GM12878 (cell line): ENCODE data around the gene RRAS. TPM values are rescaled to one million over a fixed set of nuclear protein-coding genes. Genes with fewer than 3 reads are reported as not detected.
"Not testable (repeated sequence)": the region's sequence is repeated elsewhere in the genome, so short reads cannot be mapped to it uniquely, and the experiment has no call there.

Experiments
- ATAC-seq: fragments of 200-7000 bp; cut with Tn5 transposase; 3 replicates; pipeline ENCODE4 v1.9.1; 2020; ENCODE audit warnings: mild to moderate bottlenecking, moderate library complexity
- BruUV-seq: library from RNA; stranded (reverse); fragments of 400-500 nt; replicated peaks from 2 replicates; lab custom pipeline; 2021; lab: Mats Ljungman, UMichigan
- CTCF ChIA-PET: fragments of 300-600 bp; sonication (Branson Sonifier 250); formaldehyde crosslinking; extraction: SDS; loops from one replicate; lab custom pipeline; 2021; ENCODE audit warnings: inconsistent platforms; lab: Yijun Ruan, JAX
- POLR2A ChIA-PET: fragments of 350-600 bp; formaldehyde crosslinking; extraction: SDS; loops from one replicate; lab custom pipeline; 2021; ENCODE audit warnings: inconsistent platforms; lab: Charles Lee
- RAD21 ChIA-PET: fragments of 300-600 bp; sonication (Branson Sonifier 250); formaldehyde crosslinking; loops from one replicate; lab custom pipeline; 2023; ENCODE audit warnings: antibody characterized with exemption; ENCODE audit not compliant: unreplicated experiment; lab: Charles Lee
- SMC1A ChIA-PET: fragments of 300-600 bp; sonication (Branson Sonifier 250); formaldehyde crosslinking; loops from one replicate; lab custom pipeline; 2023; ENCODE audit not compliant: unreplicated experiment, uncharacterized antibody; lab: Charles Lee
- DNase-seq: peaks from one replicate; pipeline ENCODE4 v3.0.0-alpha.2; 2011; ENCODE audit warnings: low read depth, low spot score
- FAIRE-seq: peaks from 3 replicates; lab custom pipeline; 2011; peaks lifted over from hg19 to GRCh38; lab: Jason Lieb, UNC
- H2AFZ ChIP-seq: 2 replicates; pipeline ENCODE4 v1.6.0; 2011; ENCODE audit warnings: low read depth, low read length, control low read depth; ENCODE audit not compliant: control insufficient read depth
- H3K27ac ChIP-seq: 2 replicates; pipeline ENCODE4 v1.5.1; 2011; ENCODE audit warnings: control low read depth; ENCODE audit not compliant: control insufficient read depth, insufficient read depth
- H3K27me3 ChIP-seq, 2 experiments: replicated peaks in 1 of 2; 2 replicates each; pipeline versions ENCODE4 v1.6.0 to v1.6.1; 2011; ENCODE audit warnings: low read length in 1 of 2; ENCODE audit not compliant: control insufficient read depth in 2 of 2, insufficient read depth in 2 of 2
- H3K36me3 ChIP-seq, 2 experiments: 2 replicates each; pipeline ENCODE4 v1.5.1; 2011; ENCODE audit warnings: low read length in 1 of 2; ENCODE audit not compliant: control insufficient read depth in 2 of 2, insufficient read depth in 2 of 2
- H3K4me1 ChIP-seq: 2 replicates; pipeline ENCODE4 v1.6.1; 2011; ENCODE audit warnings: mild to moderate bottlenecking, low read length, moderate library complexity, mixed read lengths; ENCODE audit not compliant: control insufficient read depth, insufficient read depth
- H3K4me2 ChIP-seq: 2 replicates; pipeline ENCODE4 v1.6.0; 2011; ENCODE audit warnings: control low read depth; ENCODE audit not compliant: control insufficient read depth, insufficient read depth
- H3K4me3 ChIP-seq: fragments of 200-600 bp; sonication (generic); 2 replicates; pipeline ENCODE4 v1.5.1; 2016
- H3K79me2 ChIP-seq: 2 replicates; pipeline ENCODE4 v1.6.0; 2011; ENCODE audit warnings: low read length; ENCODE audit not compliant: control insufficient read depth, insufficient read depth
- H3K9ac ChIP-seq: 2 replicates; pipeline ENCODE4 v1.8.0; 2011; ENCODE audit warnings: low read length, control low read depth, mixed read lengths; ENCODE audit not compliant: control insufficient read depth, insufficient read depth
- H3K9me3 ChIP-seq: replicated peaks from 3 replicates; pipeline ENCODE4 v1.5.1; 2011; ENCODE audit warnings: mild to moderate bottlenecking, low read length; ENCODE audit not compliant: control insufficient read depth, insufficient read depth
- H4K20me1 ChIP-seq: 2 replicates; pipeline ENCODE4 v1.6.0; 2011; ENCODE audit not compliant: control insufficient read depth, insufficient read depth
- ASH2L ChIP-seq: fragments of 300-600, 200-600 bp; sonication (generic); IDR thresholded peaks from 2 replicates; pipeline ENCODE4 v1.6.1; 2017; ENCODE audit warnings: low read depth, mild to moderate bottlenecking, borderline replicate concordance
- BCL3 ChIP-seq: IDR thresholded peaks from 2 replicates; pipeline ENCODE4 v1.6.1; 2011; ENCODE audit warnings: borderline replicate concordance, low read depth, mild to moderate bottlenecking, moderate library complexity, low read length; ENCODE audit not compliant: insufficient read depth, poor library complexity, severe bottlenecking
- EP300 ChIP-seq, 2 experiments: fragments of 150-350 bp in 1 of 2; IDR thresholded peaks; 2 replicates each; pipeline ENCODE4 v1.6.1; 2011 to 2012; ENCODE audit warnings: low read depth in 2 of 2, low read length in 2 of 2, borderline replicate concordance in 1 of 2, improper control_type of control experiment in 1 of 2, inconsistent platforms in 1 of 2; ENCODE audit not compliant: control insufficient read depth in 1 of 2
- KDM1A ChIP-seq: fragments of 200-600 bp; sonication (generic); IDR thresholded peaks from 2 replicates; pipeline ENCODE4 v1.6.1; 2016; ENCODE audit warnings: borderline replicate concordance
- MXI1 ChIP-seq: fragments of 150-350 bp; IDR thresholded peaks from 2 replicates; pipeline ENCODE4 v1.6.1; 2011; ENCODE audit warnings: low read depth, mild to moderate bottlenecking, inconsistent platforms, low read length, improper control_type of control experiment
- MYC ChIP-seq: IDR thresholded peaks from 2 replicates; pipeline ENCODE4 v1.6.1; 2011; ENCODE audit warnings: mild to moderate bottlenecking, low read length, moderate library complexity, inconsistent platforms; ENCODE audit not compliant: insufficient read depth, insufficient replicate concordance, insufficient read length, severe bottlenecking
- RAD21 ChIP-seq: IDR thresholded peaks from 2 replicates; pipeline ENCODE4 v1.6.1; 2011; ENCODE audit warnings: mild to moderate bottlenecking, low read depth, low read length, moderate library complexity; ENCODE audit not compliant: insufficient read depth
- RBBP5 ChIP-seq: fragments of 200-600 bp; sonication (generic); conservative IDR thresholded peaks from 2 replicates; pipeline ENCODE4 v1.6.1; 2016
- RFX5 ChIP-seq: IDR thresholded peaks from 2 replicates; pipeline ENCODE4 v1.6.1; 2011; ENCODE audit warnings: low read depth, low read length, improper control_type of control experiment
- SMC3 ChIP-seq: IDR thresholded peaks from 2 replicates; pipeline ENCODE4 v1.6.1; 2011; ENCODE audit warnings: low read length, improper control_type of control experiment, borderline replicate concordance
- YY1 ChIP-seq: IDR thresholded peaks from 2 replicates; pipeline ENCODE4 v1.6.1; 2011; ENCODE audit warnings: low read depth, mild to moderate bottlenecking, low read length
- ZNF622 ChIP-seq: fragments of 450-650 bp; IDR thresholded peaks from 2 replicates; pipeline ENCODE4 v1.6.1; 2017; ENCODE audit warnings: mild to moderate bottlenecking, inconsistent platforms
- ZZZ3 ChIP-seq: IDR thresholded peaks from 2 replicates; pipeline ENCODE4 v1.6.1; 2011; ENCODE audit warnings: low read depth; ENCODE audit not compliant: control insufficient read depth, insufficient read length
- WGBS: methylation state at CpG from one replicate; pipeline ENCODE4 v1.1.6; 2016; ENCODE audit warnings: low lambda C conversion rate; ENCODE audit not compliant: insufficient replicate concordance, insufficient coverage; ENCODE audit errors: missing lambda C conversion rate; 5-methylcytosine and 5-hydroxymethylcytosine counted together
- in situ Hi-C: fragments of 300-500 bp; cut with MboI; formaldehyde crosslinking; loops from 9 replicates; pipeline ENCODE4 v1.14.3; 2018; ENCODE audit warnings: mixed read lengths
- intact Hi-C: fragments of 100-400 bp; cut with micrococcal nuclease; formaldehyde crosslinking; loops from one replicate; pipeline ENCODE4 v1.14.2; 2022; ENCODE audit not compliant: unreplicated experiment
- polyA plus RNA-seq, 11 experiments: library from polyadenylated mRNA; depleted of rRNA in 4 of 11; unstranded in 6 of 11; stranded (reverse) in 5 of 11; fragments of >200 nt; fragmentation: Nextera tagmentation in 4 of 11; fragmentation: Illumina TruSeq in 1 of 11; extraction: Ambion mirVana in 4 of 11; extraction: Trizol in 1 of 11; gene quantifications; 1 replicate in 1 of 11; 2 replicates in 10 of 11; pipeline versions ENCODE4 v1.2.1 to v1.2.3, GENCODE V29; 2011 to 2016; ENCODE audit warnings: inconsistent platforms in 2 of 11, missing spikeins in 2 of 11, low read depth in 1 of 11
- total RNA-seq, 4 experiments: library from RNA; depleted of rRNA in 3 of 4; stranded (reverse); fragments of >200 nt in 3 of 4; fragmentation: Illumina TruSeq in 1 of 4; extraction: Trizol in 1 of 4; gene quantifications; 2 replicates each; pipeline versions ENCODE4 v1.2.1 to v1.2.3, GENCODE V29; 2013 to 2021

Gene RRAS
- total and polyA plus RNA-seq, 10 of the 15 experiments (the other 5 are each of a cell fraction or from before 2014, with no cell fraction given): 0.24 to 5.8 (median 1.8) TPM

DNA sequence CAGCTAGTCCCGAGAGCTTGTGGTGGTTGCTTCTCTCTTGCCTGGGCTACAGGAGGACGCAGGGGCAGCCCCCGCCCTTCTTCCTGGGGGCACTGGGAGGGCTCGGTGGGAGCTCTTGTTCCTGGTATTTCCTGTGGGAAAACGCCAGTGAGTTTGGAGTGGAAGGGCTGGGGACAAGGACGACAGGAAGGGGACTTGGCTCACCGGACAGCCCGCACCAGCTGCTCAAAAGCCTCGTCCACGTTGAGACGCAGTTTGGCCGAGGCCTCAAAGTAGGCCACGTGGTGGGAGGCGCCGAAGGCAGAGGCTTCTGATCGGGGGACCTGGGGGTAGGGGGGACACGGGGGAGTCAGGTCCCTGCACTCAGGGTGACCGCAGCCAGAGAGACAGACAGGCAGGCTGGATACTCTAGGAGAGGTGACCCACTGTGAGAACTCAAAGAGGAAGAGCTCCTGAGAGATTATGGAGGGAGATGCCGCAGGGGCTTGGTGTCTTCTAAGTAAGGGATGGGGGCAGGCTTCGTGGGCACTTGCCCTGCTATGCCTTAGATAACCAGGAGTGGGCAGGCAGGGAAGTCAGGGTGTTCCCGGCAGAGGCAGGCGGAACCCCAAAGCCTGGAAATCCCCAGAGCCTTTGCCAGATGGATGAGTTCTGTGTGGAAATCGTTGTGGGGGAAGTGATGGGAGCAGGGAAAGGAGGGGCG, 4.3 kb downstream of the RRAS start:
- no peaks in the 10 kb centered on the region for H4K20me1 ChIP-seq
- H3K4me2 ChIP-seq: no peak overlapping the region
- H3K4me3 ChIP-seq: no peak overlapping the region
- DNase-seq (no peak), FAIRE-seq (no peak), ATAC-seq (no peak)
- no peaks in the 10 kb centered on the region for H3K27me3 ChIP-seq
- H3K9me3 ChIP-seq: no peaks in the 10 kb centered on the region
- H3K27ac ChIP-seq: no peak overlapping the region
- TF ChIP-seq ASH2L (no peak), KDM1A (no peak), EP300 (IDR thresholded peaks at IDR 0.05; ENCODE audit: borderline replicate concordance in 1 of 2, control insufficient read depth in 1 of 2, low read depth in 2 of 2, low read length in 2 of 2) (no peak), YY1 (no peak), ZNF622 (no peak), BCL3 (no peak), ZZZ3 (no peak), RBBP5 (no peak), SMC3 (no peak), MYC (no peak), MXI1 (no peak), RAD21 (no peak), RFX5 (no peak)
- no peaks in the 10 kb centered on the region for H3K36me3 ChIP-seq
- CTCF ChIA-PET: interaction anchor here (0.6 to 1.4 kb wide), 3 partner anchors 45 to 1363 kb away, joined by 3 to 4 read pairs (median 3); partner anchors contain the start of gene IL4I1
- H3K4me1 ChIP-seq: peaks cover 5% of the 10 kb centered on the region
- 32% methylated on average over 23 of the region's 24 CpGs for WGBS
- H2AFZ ChIP-seq: no peak overlapping the region
- no peak overlapping the region for H3K9ac ChIP-seq
- POLR2A ChIA-PET: interaction anchor here (0.6 to 1.2 kb wide), 2 partner anchors 40 to 143 kb away, joined by 3 to 4 read pairs; no protein-coding TSS in a partner anchor
- SMC1A ChIA-PET: no interaction called here
- in situ Hi-C loops: no loop called here
- RAD21 ChIA-PET: no interaction called here
- peaks cover 1% of the 10 kb centered on the region for H3K79me2 ChIP-seq
- BruUV-seq: no TSS peak
- intact Hi-C loops: no loop called here

DNA sequence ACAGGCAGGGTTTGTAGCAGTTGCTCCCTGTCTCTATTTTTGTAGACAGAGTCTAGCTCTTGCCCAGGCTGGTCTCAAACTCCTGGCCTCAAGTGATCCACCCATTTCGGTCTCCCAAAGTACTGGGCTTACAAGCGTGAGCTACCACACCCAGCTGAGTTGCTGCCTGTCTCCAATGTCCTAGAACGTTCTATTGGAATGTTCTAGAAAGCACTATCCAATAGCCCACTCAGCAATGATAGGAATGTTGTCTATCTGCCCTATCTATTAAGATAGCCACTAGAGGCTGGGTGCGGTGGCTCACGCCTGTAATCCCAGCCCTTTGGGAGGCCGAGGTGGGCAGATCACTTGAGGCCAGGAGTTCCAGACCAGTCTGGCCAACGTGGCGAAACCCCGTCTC, 6.7 kb downstream of the RRAS start:
- BruUV-seq, H3K4me2 ChIP-seq, DNase-seq, H3K27me3 ChIP-seq, intact Hi-C loops, H3K27ac ChIP-seq, H3K9me3 ChIP-seq, SMC1A ChIA-PET, H4K20me1 ChIP-seq, H3K9ac ChIP-seq, H3K4me1 ChIP-seq, FAIRE-seq, H3K79me2 ChIP-seq, CTCF ChIA-PET, H3K36me3 ChIP-seq, H2AFZ ChIP-seq, in situ Hi-C loops, RAD21 ChIA-PET, H3K4me3 ChIP-seq, ATAC-seq: not testable (repeated sequence)
- POLR2A ChIA-PET: interaction anchor here (0.6 kb wide), 1 partner anchor 458 kb away, joined by 3 read pairs; no protein-coding TSS in a partner anchor
- WGBS: 87% methylated on average over 9 of the region's 9 CpGs
